Esophagus muscularis mucosa (tissue), 4 donors: ENCODE measurements around the gene ST3GAL3.

Source experiments
- CTCF ChIP-seq, 3 experiments: fragments of 200-600 bp in 2 of 3; fragments of 450-650 bp in 1 of 3; sonication (generic) in 2 of 3; IDR thresholded peaks; one replicate each; pipeline ENCODE4 v1.5.1; 2017 to 2019; ENCODE audit warnings: antibody characterized with exemption in 3 of 3, mild to moderate bottlenecking in 2 of 3, moderate library complexity in 1 of 3
- EP300 ChIP-seq: sonication (generic); formaldehyde crosslinking; IDR thresholded peaks from one replicate; pipeline ENCODE4 v1.6.1; 2017; ENCODE audit warnings: antibody characterized with exemption
- POLR2A ChIP-seq: fragments of 450-650 bp; IDR thresholded peaks from one replicate; pipeline ENCODE4 v1.6.1; 2017; ENCODE audit warnings: antibody characterized with exemption, moderate library complexity, mild to moderate bottlenecking, low read depth
- POLR2AphosphoS5 ChIP-seq, 2 donors: sonication (generic); formaldehyde crosslinking; IDR thresholded peaks; one replicate each; pipeline ENCODE4 v1.6.1; 2017; ENCODE audit warnings: antibody characterized with exemption in 2 of 2

DNA sequence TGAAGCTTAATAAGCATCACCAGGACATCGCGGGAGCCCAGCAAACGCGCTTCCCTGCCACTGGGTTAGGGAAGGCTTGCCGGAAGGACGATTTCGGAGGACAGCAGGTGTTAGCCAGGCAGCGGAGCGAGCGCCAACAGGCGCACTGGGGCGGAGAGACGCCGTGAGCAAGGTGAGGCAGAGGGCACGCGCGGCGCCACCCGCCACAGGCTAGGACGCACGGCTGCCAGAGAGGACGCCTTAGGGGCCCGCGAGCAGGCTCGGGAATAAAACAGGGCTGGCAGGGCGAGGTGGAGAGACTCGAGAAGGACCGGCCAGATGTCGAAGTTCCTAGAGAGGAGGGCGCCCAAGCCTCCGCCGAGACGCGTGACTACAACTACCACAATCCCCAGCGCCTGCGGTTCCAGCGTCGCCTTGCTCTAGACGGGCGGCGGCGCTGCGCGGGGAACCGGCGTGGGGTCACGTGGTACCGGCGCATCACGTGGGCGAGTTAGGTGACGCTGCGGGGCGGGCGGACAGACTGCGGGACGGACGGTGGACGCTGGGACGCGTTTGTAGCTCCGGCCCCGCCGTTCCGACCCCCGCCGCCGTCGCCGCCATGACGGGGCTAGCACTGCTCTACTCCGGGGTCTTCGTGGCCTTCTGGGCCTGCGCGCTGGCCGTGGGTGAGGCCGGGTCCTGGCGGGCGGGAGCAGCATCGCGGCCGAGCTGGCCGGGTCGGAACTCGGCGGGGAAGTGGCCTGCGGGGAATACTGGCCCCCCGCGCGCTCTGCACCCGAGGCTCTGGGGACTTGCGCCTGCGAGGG is 267.3 kb downstream of the ST3GAL3 start, which contains the start of gene ATP6V0B:
- peak; percentile 13 to 46 (median 31) for TF ChIP-seq CTCF (IDR thresholded peaks at IDR 0.05)
- peak; percentile 88 for TF ChIP-seq POLR2A
- no peak for TF ChIP-seq EP300
- peak; percentile 98 for TF ChIP-seq POLR2AphosphoS5 (IDR thresholded peaks at IDR 0.05)
